HG03342 (cell line): ENCODE data around the gene FAM124A.

Source experiments
- ATAC-seq: cut with Tn5 transposase; IDR thresholded peaks from one replicate; pipeline ENCODE4 v1.9.1; 2021; ENCODE audit warnings: mild to moderate bottlenecking, moderate library complexity; ENCODE audit not compliant: unreplicated experiment

The FAM124A gene

GRCh38 chr13:51332566-51333361 is 110.6 kb downstream of the FAM124A start:
- ATAC-seq: no peak

GRCh38 chr13:51333421-51333820 is 111.2 kb downstream of the FAM124A start:
- ATAC-seq: no peak

GRCh38 chr13:51333826-51334225 is 111.6 kb downstream of the FAM124A start:
- ATAC-seq: no peak
